ENCODE results near the gene CTDSPL. TPM values are rescaled to one million over a fixed set of nuclear protein-coding genes. Genes with fewer than 3 reads are reported as not detected.

The CTDSPL gene
- total and polyA plus RNA-seq, 2 of the 13 experiments (the other 11 are each of a cell fraction or from before 2014, with no cell fraction given), result 26.1 to 142 TPM

GRCh38 chr3:37925157-37925556 lies 63.5 kb downstream of the CTDSPL start:
- no peak overlapping the region for H3K4me2 ChIP-seq (ENCODE audit: low read depth, low read length)
- CTCF ChIA-PET (ENCODE audit: low intra/inter-chr PET ratio, low total read pairs), result no interaction called here
- no TSS peak for BruUV-seq (replicated peaks)
- in situ Hi-C loops (cut with HindIII; ENCODE audit: extremely low pct_ligation_motif_present, low pct_unique_long_range_greater_than_20kb) (no loop called here), intact Hi-C loops (cut with micrococcal nuclease; ENCODE audit: unreplicated experiment) (no loop called here)
- DNase-seq (ENCODE audit: low spot score) (no peak), ATAC-seq (peak; percentile 39), FAIRE-seq (no peak)
- H3K36me3 ChIP-seq (replicated peaks in 1 of 2; ENCODE audit: control insufficient read depth in 1 of 2, insufficient read depth in 2 of 2, low read length in 2 of 2), result peaks cover 9 to 19% of the 10 kb centered on the region in 2 experiments
- POLR2A ChIA-PET, result no interaction called here
- no peaks in the 10 kb centered on the region; the same call in 1 of the 2 replicates for H4K20me1 ChIP-seq (ENCODE audit: insufficient read depth, low read length)
- peaks cover 67% of the 10 kb centered on the region for H3K4me1 ChIP-seq (ENCODE audit: insufficient read depth, low read length)
- no peak overlapping the region for H3K4me3 ChIP-seq (replicated peaks in 1 of 3; ENCODE audit: insufficient read depth in 1 of 3, low read depth in 2 of 3, low read length in 3 of 3)
- no peak for TF ChIP-seq ZNF510 (CRISPR knock-in tag; IDR thresholded peaks at IDR 0.05; ENCODE audit: low read depth)
- TF ChIP-seq HNRNPH1 (optimal IDR thresholded peaks at IDR 0.05; ENCODE audit: low read depth, low read length), result no peak
- TF ChIP-seq NRL (CRISPR knock-in tag; IDR thresholded peaks at IDR 0.05; ENCODE audit: borderline replicate concordance), result no peak
- no peak for TF ChIP-seq ZNF563 (CRISPR knock-in tag; IDR thresholded peaks at IDR 0.05)
- TF ChIP-seq PRDM10 (CRISPR knock-in tag; IDR thresholded peaks at IDR 0.05; ENCODE audit: low read depth), result no peak
- TF ChIP-seq ETV5 (CRISPR knock-in tag; IDR thresholded peaks at IDR 0.05; ENCODE audit: borderline replicate concordance), result no peak
- no peak for TF ChIP-seq U2AF1 (optimal IDR thresholded peaks at IDR 0.05; ENCODE audit: low read depth, low read length)
- TF ChIP-seq ZKSCAN5 (CRISPR knock-in tag; IDR thresholded peaks at IDR 0.05), result no peak
- TF ChIP-seq ZSCAN31 (CRISPR knock-in tag; IDR thresholded peaks at IDR 0.05; ENCODE audit: low read depth), result no peak
- no peak for TF ChIP-seq SMARCC2 (IDR thresholded peaks at IDR 0.05)
- no peak for TF ChIP-seq TGIF2 (CRISPR knock-in tag; IDR thresholded peaks at IDR 0.05)
- TF ChIP-seq RFXAP (CRISPR knock-in tag; IDR thresholded peaks at IDR 0.05; ENCODE audit: borderline replicate concordance), result no peak
- TF ChIP-seq SMAD9 (CRISPR knock-in tag; IDR thresholded peaks at IDR 0.05), result no peak
- no peak for TF ChIP-seq HMGXB4 (CRISPR knock-in tag; IDR thresholded peaks at IDR 0.05; ENCODE audit: borderline replicate concordance in 1 of 2, low read depth in 1 of 2)
- no peak for TF ChIP-seq AGO2 (optimal IDR thresholded peaks at IDR 0.05; ENCODE audit: low read depth, low read length)
- no peak for TF ChIP-seq ZNF574 (CRISPR knock-in tag; IDR thresholded peaks at IDR 0.05)
- no peak for TF ChIP-seq ZFP36L1 (CRISPR knock-in tag; IDR thresholded peaks at IDR 0.05)
- no peak for TF ChIP-seq NFE2L1 (CRISPR knock-in tag; IDR thresholded peaks at IDR 0.05; ENCODE audit: borderline replicate concordance)
- no peaks in the 10 kb centered on the region for H3K27me3 ChIP-seq (ENCODE audit: control insufficient read depth in 1 of 2, insufficient read depth in 2 of 2, low read length in 2 of 2)
- WGBS (ENCODE audit: low lambda C conversion rate), result 77% methylated on average over 2 of the region's 2 CpGs
- H3K27ac ChIP-seq (ENCODE audit: extremely low read length, insufficient read depth, low read length), result no peak overlapping the region
- H3K79me2 ChIP-seq (ENCODE audit: insufficient read depth, low read length), result peaks cover 75% of the 10 kb centered on the region
- H3K9ac ChIP-seq (ENCODE audit: insufficient read depth, low read depth, low read length), result no peak overlapping the region
- H2AFZ ChIP-seq (ENCODE audit: low read length), result no peak overlapping the region
- H3K9me3 ChIP-seq (ENCODE audit: low read length), result no peaks in the 10 kb centered on the region

All from HepG2 (cell line).